BLaER1 treated with 17β-estradiol and CSF1 and Interleukin-3, amounts not matched to agents 10 nM and 100 nM (cell line): ENCODE results near the gene LINGO4.

ENCODE experiments used
- H3K27ac ChIP-seq, 11 experiments: shearing (Covaris generic); formaldehyde crosslinking; 2 replicates each; pipeline ENCODE4 v1.8.1; 2022
- H3K27me3 ChIP-seq, 11 experiments: shearing (Covaris generic); formaldehyde crosslinking; 2 replicates each; pipeline ENCODE4 v1.8.1; 2022
- H3K36me3 ChIP-seq, 11 experiments: shearing (Covaris generic); formaldehyde crosslinking; 2 replicates each; pipeline ENCODE4 v1.8.1; 2022
- H3K4me1 ChIP-seq, 10 experiments: shearing (Covaris generic); formaldehyde crosslinking; 2 replicates each; pipeline ENCODE4 v1.8.1; 2022
- H3K4me2 ChIP-seq, 11 experiments: shearing (Covaris generic); formaldehyde crosslinking; 2 replicates each; pipeline ENCODE4 v1.8.1; 2022
- H3K4me3 ChIP-seq, 10 experiments: shearing (Covaris generic); formaldehyde crosslinking; 2 replicates each; pipeline ENCODE4 v1.8.1; 2022
- H3K9ac ChIP-seq, 11 experiments: shearing (Covaris generic); formaldehyde crosslinking; 2 replicates each; pipeline ENCODE4 v1.8.1; 2022
- H3K9me3 ChIP-seq, 11 experiments: shearing (Covaris generic); formaldehyde crosslinking; replicated peaks in 1 of 11; 2 replicates each; pipeline ENCODE4 v1.8.1; 2022
- H4K20me1 ChIP-seq, 11 experiments: shearing (Covaris generic); formaldehyde crosslinking; 2 replicates each; pipeline ENCODE4 v1.8.1; 2022
- Cebpa-rat ChIP-seq, 11 experiments: shearing (Covaris generic); IDR thresholded peaks; 2 replicates each; pipeline ENCODE4 v1.8.1; 2022

Gene LINGO4

GRCh38 chr1:151846686-151847237 lies 41.5 kb upstream of the LINGO4 start:
- no peak overlapping the region for H3K9ac ChIP-seq
- H4K20me1 ChIP-seq: no peaks in the 10 kb centered on the region
- peaks cover 11 to 30% (median 19%) of the 10 kb centered on the region in 10 experiments; a peak in 19 of 20 replicates for H3K4me1 ChIP-seq
- no peak for TF ChIP-seq Cebpa-rat (IDR thresholded peaks at IDR 0.05)
- H3K9me3 ChIP-seq: no peaks in the 10 kb centered on the region
- H3K4me3 ChIP-seq: no peak overlapping the region
- no peaks in the 10 kb centered on the region for H3K36me3 ChIP-seq
- no peak overlapping the region for H3K27ac ChIP-seq
- peak overlapping the region in 2 of 11 experiments; percentile 9 to 20; a peak in 1 of 22 replicates for H3K4me2 ChIP-seq
- peaks cover 0 to 13% (median 3%) of the 10 kb centered on the region in 11 experiments; a peak in 11 of 22 replicates for H3K27me3 ChIP-seq

DNA sequence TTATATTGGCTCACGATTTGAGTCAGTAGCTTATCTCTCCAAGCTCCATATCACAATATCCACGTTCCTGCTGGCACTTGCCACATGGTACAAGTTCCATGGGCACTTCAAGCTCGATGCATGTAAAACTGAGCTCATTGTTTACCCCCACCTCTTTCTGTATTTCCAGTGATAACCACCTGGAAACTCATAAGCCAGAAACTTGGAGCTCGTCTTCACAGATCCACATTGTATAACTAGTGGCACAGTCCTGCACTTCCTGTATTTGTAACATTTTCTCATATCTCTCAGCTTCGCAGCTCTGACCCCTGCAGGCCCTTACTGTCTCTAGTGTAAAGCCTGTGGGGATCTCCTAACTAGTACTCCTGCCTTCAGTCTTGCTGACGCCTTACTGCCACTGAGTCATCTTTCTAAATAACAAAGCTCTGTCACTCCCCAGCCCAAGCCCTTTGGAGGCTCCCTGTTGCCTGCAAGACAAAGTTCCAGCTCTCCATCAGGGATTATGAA lies 40.9 kb upstream of the LINGO4 start:
- no peak for TF ChIP-seq Cebpa-rat (IDR thresholded peaks at IDR 0.05)
- H3K9ac ChIP-seq: no peak overlapping the region
- no peaks in the 10 kb centered on the region; a peak in 1 of 22 replicates for H4K20me1 ChIP-seq
- no peaks in the 10 kb centered on the region for H3K36me3 ChIP-seq
- H3K4me3 ChIP-seq: no peak overlapping the region
- no peaks in the 10 kb centered on the region for H3K9me3 ChIP-seq
- peak overlapping the region in 2 of 11 experiments; percentile 9 to 20; a peak in 2 of 22 replicates for H3K4me2 ChIP-seq
- no peak overlapping the region for H3K27ac ChIP-seq
- H3K27me3 ChIP-seq: peaks cover under 1 to 20% (median 10%) of the 10 kb centered on the region in 11 experiments; a peak in 21 of 22 replicates
- H3K4me1 ChIP-seq: peaks cover 11 to 30% (median 19%) of the 10 kb centered on the region in 10 experiments; a peak in 19 of 20 replicates

DNA sequence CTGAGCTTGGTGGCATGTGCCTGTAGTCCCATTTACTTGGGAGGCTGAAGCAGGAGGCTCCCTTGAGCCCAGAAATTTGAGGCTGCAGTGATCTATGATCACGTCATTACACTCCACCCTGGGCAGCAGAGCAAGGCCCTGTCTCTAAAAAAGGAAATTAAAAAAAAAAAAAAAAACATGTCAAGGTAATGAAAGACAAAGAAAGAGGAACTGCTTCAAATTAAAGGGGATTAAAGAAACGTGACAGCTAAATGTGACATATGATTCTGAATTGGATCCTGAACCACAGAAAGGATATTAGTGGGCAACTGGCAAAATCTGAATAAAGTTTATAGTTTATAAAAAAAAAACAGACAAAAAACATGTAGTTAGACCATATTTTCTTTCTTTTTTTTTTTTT lies 38.2 kb upstream of the LINGO4 start:
- Histone ChIP-seq H3K4me3 (no peak overlapping the region), H3K4me2 (0 out of 22 replicates have a peak overlapping the region, but pooled peaks of 2 of the 11 experiments have one; percentile 0 to 5), H3K36me3 (no peaks in the 10 kb centered on the region), H3K9ac (no peak overlapping the region), H4K20me1 (peaks cover 0 to 22% (median 5%) of the 10 kb centered on the region in 11 experiments; a peak in 11 of 22 replicates), H3K4me1 (peaks cover 23 to 35% (median 25%) of the 10 kb centered on the region in 10 experiments), H3K27ac (no peak overlapping the region), H3K27me3 (peaks cover 28 to 47% (median 37%) of the 10 kb centered on the region in 11 experiments), H3K9me3 (no peaks in the 10 kb centered on the region)
- TF ChIP-seq Cebpa-rat (IDR thresholded peaks at IDR 0.05): no peak

- no peak overlapping the region for H3K9ac ChIP-seq
- peaks cover 36 to 48% (median 41%) of the 10 kb centered on the region in 10 experiments for H3K4me1 ChIP-seq
- peaks cover 0 to 38% (median 19%) of the 10 kb centered on the region in 11 experiments; a peak in 13 of 22 replicates for H4K20me1 ChIP-seq
- H3K36me3 ChIP-seq: no peaks in the 10 kb centered on the region
- H3K9me3 ChIP-seq: no peaks in the 10 kb centered on the region
- no peak overlapping the region for H3K27ac ChIP-seq
- H3K4me3 ChIP-seq: no peak overlapping the region
- peaks cover 42 to 69% (median 57%) of the 10 kb centered on the region in 11 experiments for H3K27me3 ChIP-seq
- TF ChIP-seq Cebpa-rat (IDR thresholded peaks at IDR 0.05): no peak
- H3K4me2 ChIP-seq: no peak overlapping the region
These were observed 35.9 kb upstream of the LINGO4 start for GRCh38 chr1:151841141-151841540.

- H3K4me1 ChIP-seq: peaks cover 33 to 53% (median 47%) of the 10 kb centered on the region in 10 experiments
- H3K27me3 ChIP-seq: peaks cover 42 to 75% (median 61%) of the 10 kb centered on the region in 11 experiments
- no peak overlapping the region for H3K27ac ChIP-seq
- no peaks in the 10 kb centered on the region for H3K9me3 ChIP-seq
- no peak for TF ChIP-seq Cebpa-rat (IDR thresholded peaks at IDR 0.05)
- no peak overlapping the region for H3K4me3 ChIP-seq
- H3K4me2 ChIP-seq: peak overlapping the region in 3 of 11 experiments; percentile 95 to 99 (median 97); a peak in 6 of 22 replicates
- no peaks in the 10 kb centered on the region for H3K36me3 ChIP-seq
- H4K20me1 ChIP-seq: peaks cover 0 to 38% (median 19%) of the 10 kb centered on the region in 11 experiments; a peak in 13 of 22 replicates
- H3K9ac ChIP-seq: no peak overlapping the region
These were observed 35.2 kb upstream of the LINGO4 start for GRCh38 chr1:151840421-151840820.

- H3K27me3 ChIP-seq: peaks cover 42 to 75% (median 61%) of the 10 kb centered on the region in 11 experiments
- no peak for TF ChIP-seq Cebpa-rat (IDR thresholded peaks at IDR 0.05)
- peak within 1 kb of the TSS; percentile 47 to 72 (median 60) for H3K4me3 ChIP-seq
- H3K4me1 ChIP-seq: peaks cover 40 to 60% (median 52%) of the 10 kb centered on the region in 10 experiments
- H3K27ac ChIP-seq: peak within 1 kb of the TSS in 3 of 11 experiments; percentile 30 to 41 (median 32); a peak in 2 of 22 replicates
- no peaks in the 10 kb centered on the region for H3K9me3 ChIP-seq
- H4K20me1 ChIP-seq: peaks cover 0 to 38% (median 19%) of the 10 kb centered on the region in 11 experiments; a peak in 13 of 22 replicates
- H3K4me2 ChIP-seq: peak within 1 kb of the TSS; percentile 92 to 100 (median 98)
- H3K9ac ChIP-seq: peak within 1 kb of the TSS in 10 of 11 experiments; percentile 48 to 70 (median 61); a peak in 19 of 22 replicates
- no peaks in the 10 kb centered on the region for H3K36me3 ChIP-seq
These were observed 34.5 kb upstream of the LINGO4 start, which contains the start of gene C2CD4D for GRCh38 chr1:151839457-151840403. Gene C2CD4D, minus strand, starts transcription at chr1:151839820. Its CDS starts 831 bp downstream, at chr1:151838989.

GRCh38 chr1:151839082-151839412 lies 33.8 kb upstream of the LINGO4 start:
- Histone ChIP-seq H3K27ac (no peak overlapping the region), H3K9ac (peak overlapping the region in 2 of 11 experiments; percentile 70; a peak in 3 of 22 replicates), H3K4me3 (peak overlapping the region; percentile 47 to 72 (median 60)), H3K36me3 (no peaks in the 10 kb centered on the region), H4K20me1 (peaks cover 0 to 38% (median 19%) of the 10 kb centered on the region in 11 experiments; a peak in 13 of 22 replicates), H3K4me1 (peaks cover 47 to 67% (median 59%) of the 10 kb centered on the region in 10 experiments), H3K4me2 (peak overlapping the region; percentile 92 to 100 (median 98)), H3K9me3 (no peaks in the 10 kb centered on the region), H3K27me3 (peaks cover 42 to 75% (median 61%) of the 10 kb centered on the region in 11 experiments)
- no peak for TF ChIP-seq Cebpa-rat (IDR thresholded peaks at IDR 0.05)

GRCh38 chr1:151838222-151839081 lies 33.2 kb upstream of the LINGO4 start:
- H3K27me3 ChIP-seq: peaks cover 42 to 75% (median 61%) of the 10 kb centered on the region in 11 experiments
- TF ChIP-seq Cebpa-rat (IDR thresholded peaks at IDR 0.05): no peak
- peak overlapping the region; percentile 92 to 100 (median 98) for H3K4me2 ChIP-seq
- peak overlapping the region in 5 of 11 experiments; percentile 23 to 41 (median 32); a peak in 5 of 22 replicates for H3K27ac ChIP-seq
- peaks cover 0 to 38% (median 19%) of the 10 kb centered on the region in 11 experiments; a peak in 13 of 22 replicates for H4K20me1 ChIP-seq
- peaks cover 53 to 70% (median 65%) of the 10 kb centered on the region in 10 experiments for H3K4me1 ChIP-seq
- peak overlapping the region; percentile 47 to 72 (median 60) for H3K4me3 ChIP-seq
- H3K9ac ChIP-seq: peak overlapping the region; percentile 24 to 70 (median 60); a peak in 21 of 22 replicates
- H3K36me3 ChIP-seq: no peaks in the 10 kb centered on the region
- no peaks in the 10 kb centered on the region for H3K9me3 ChIP-seq
